HEK293 (cell line): ENCODE data around the gene NPEPL1.
"Not testable (repeated sequence)": the region's sequence is repeated elsewhere in the genome, so short reads cannot be mapped to it uniquely, and the experiment has no call there.

Experiments used
- CTCF ChIA-PET: fragments of 350-600 bp; formaldehyde crosslinking; extraction: SDS; loops from one replicate; lab custom pipeline; 2021; ENCODE audit warnings: antibody characterized with exemption; lab: Yijun Ruan, JAX
- POLR2A ChIA-PET: fragments of 300-600 bp; formaldehyde crosslinking; extraction: SDS; loops from one replicate; lab custom pipeline; 2020; ENCODE audit warnings: antibody characterized with exemption, inconsistent platforms; lab: Yijun Ruan, JAX
- H3K27ac ChIP-seq: fragments of 200-500 bp; sonication (Bioruptor generic); 2 replicates; pipeline ENCODE4 v1.5.1; 2014; ENCODE audit warnings: low read depth, low read length, control low read depth, inconsistent platforms; ENCODE audit errors: extremely low read depth
- H3K36me3 ChIP-seq, 2 experiments: fragments of 200-500 bp in 1 of 2; sonication (Bioruptor generic) in 1 of 2; 1 replicate in 1 of 2; 2 replicates in 1 of 2; pipeline ENCODE4 v1.5.1; 2014 to 2017; ENCODE audit warnings: inconsistent platforms in 2 of 2, low read length in 2 of 2; ENCODE audit not compliant: control insufficient read depth in 2 of 2, insufficient read depth in 1 of 2
- H3K4me1 ChIP-seq: fragments of 200-500 bp; sonication (Bioruptor generic); 2 replicates; pipeline ENCODE4 v1.5.1; 2014; ENCODE audit warnings: mild to moderate bottlenecking, low read length, inconsistent platforms; ENCODE audit not compliant: control insufficient read depth, insufficient read depth
- H3K4me3 ChIP-seq: 2 replicates; pipeline ENCODE4 v1.5.1; 2011; ENCODE audit warnings: low read depth, mild to moderate bottlenecking, control low read depth, low read length, moderate library complexity
- H3K9me3 ChIP-seq: fragments of 200-500 bp; sonication (Bioruptor generic); 2 replicates; pipeline ENCODE4 v1.5.1; 2014; ENCODE audit warnings: low read depth, low read length, inconsistent platforms; ENCODE audit not compliant: control insufficient read depth, insufficient read depth
- BCL11A ChIP-seq: fragments of 450-650 bp; formaldehyde crosslinking; IDR thresholded peaks from 2 replicates; pipeline ENCODE4 v1.5.1; 2016; ENCODE audit warnings: low read depth, missing biosample characterization, missing genetic modification characterization
- MYNN ChIP-seq: fragments of 450-650 bp; formaldehyde crosslinking; IDR thresholded peaks from 2 replicates; pipeline ENCODE4 v1.5.1; 2016; ENCODE audit warnings: missing biosample characterization, missing genetic modification characterization, borderline replicate concordance
- RBAK ChIP-seq: fragments of 450-650 bp; formaldehyde crosslinking; IDR thresholded peaks from 2 replicates; pipeline ENCODE4 v1.5.1; 2016; ENCODE audit warnings: missing biosample characterization, missing genetic modification characterization
- SCRT1 ChIP-seq: fragments of 450-650 bp; formaldehyde crosslinking; IDR thresholded peaks from 2 replicates; pipeline ENCODE4 v1.5.1; 2016; ENCODE audit warnings: missing biosample characterization, missing genetic modification characterization, borderline replicate concordance
- SCRT2 ChIP-seq: fragments of 450-650 bp; formaldehyde crosslinking; IDR thresholded peaks from 2 replicates; pipeline ENCODE4 v1.5.1; 2016; ENCODE audit warnings: missing biosample characterization, missing genetic modification characterization
- ZBTB1 ChIP-seq: fragments of 450-650 bp; formaldehyde crosslinking; IDR thresholded peaks from 2 replicates; pipeline ENCODE4 v1.5.1; 2016; ENCODE audit warnings: missing biosample characterization, missing genetic modification characterization
- ZNF138 ChIP-seq: fragments of 450-650 bp; formaldehyde crosslinking; IDR thresholded peaks from 2 replicates; pipeline ENCODE4 v1.5.1; 2016; ENCODE audit warnings: missing biosample characterization, missing genetic modification characterization, borderline replicate concordance
- ZNF16 ChIP-seq: fragments of 450-650 bp; formaldehyde crosslinking; IDR thresholded peaks from 2 replicates; pipeline ENCODE4 v1.5.1; 2016; ENCODE audit warnings: low read depth, missing biosample characterization, missing genetic modification characterization
- ZNF24 ChIP-seq: fragments of 450-650 bp; formaldehyde crosslinking; IDR thresholded peaks from 2 replicates; pipeline ENCODE4 v1.5.1; 2016; ENCODE audit warnings: missing biosample characterization, missing genetic modification characterization
- ZNF248 ChIP-seq: fragments of 450-650 bp; formaldehyde crosslinking; IDR thresholded peaks from 2 replicates; pipeline ENCODE4 v1.5.1; 2017; ENCODE audit warnings: missing biosample characterization, missing genetic modification characterization
- ZNF350 ChIP-seq: fragments of 450-650 bp; formaldehyde crosslinking; IDR thresholded peaks from 2 replicates; pipeline ENCODE4 v1.5.0; 2017; ENCODE audit warnings: missing biosample characterization, mild to moderate bottlenecking, missing genetic modification characterization
- ZNF514 ChIP-seq: fragments of 450-650 bp; formaldehyde crosslinking; IDR thresholded peaks from 2 replicates; pipeline ENCODE4 v1.5.1; 2016; ENCODE audit warnings: missing biosample characterization, missing genetic modification characterization
- ZNF624 ChIP-seq: fragments of 450-650 bp; formaldehyde crosslinking; IDR thresholded peaks from 2 replicates; pipeline ENCODE4 v1.5.1; 2017; ENCODE audit warnings: missing biosample characterization, missing genetic modification characterization
- ZNF664 ChIP-seq: fragments of 450-650 bp; formaldehyde crosslinking; IDR thresholded peaks from 2 replicates; pipeline ENCODE4 v1.5.1; 2016; ENCODE audit warnings: missing biosample characterization, missing genetic modification characterization
- ZXDB ChIP-seq: fragments of 450-650 bp; formaldehyde crosslinking; IDR thresholded peaks from 2 replicates; pipeline ENCODE4 v1.5.1; 2016; ENCODE audit warnings: missing biosample characterization, missing genetic modification characterization
- TF ChIP-seq, protein P1 (sequence below): fragments of 450-650 bp; formaldehyde crosslinking; IDR thresholded peaks from 2 replicates; pipeline ENCODE4 v1.5.1; 2016; ENCODE audit warnings: missing biosample characterization, missing genetic modification characterization
- TF ChIP-seq, protein P2 (sequence below): fragments of 450-650 bp; formaldehyde crosslinking; IDR thresholded peaks from 2 replicates; pipeline ENCODE4 v1.5.1; 2016; ENCODE audit warnings: missing biosample characterization, missing genetic modification characterization
- TF ChIP-seq, protein P3 (sequence below): fragments of 450-650 bp; formaldehyde crosslinking; IDR thresholded peaks from 2 replicates; pipeline ENCODE4 v1.5.1; 2016; ENCODE audit warnings: missing biosample characterization, missing genetic modification characterization

The NPEPL1 gene

DNA sequence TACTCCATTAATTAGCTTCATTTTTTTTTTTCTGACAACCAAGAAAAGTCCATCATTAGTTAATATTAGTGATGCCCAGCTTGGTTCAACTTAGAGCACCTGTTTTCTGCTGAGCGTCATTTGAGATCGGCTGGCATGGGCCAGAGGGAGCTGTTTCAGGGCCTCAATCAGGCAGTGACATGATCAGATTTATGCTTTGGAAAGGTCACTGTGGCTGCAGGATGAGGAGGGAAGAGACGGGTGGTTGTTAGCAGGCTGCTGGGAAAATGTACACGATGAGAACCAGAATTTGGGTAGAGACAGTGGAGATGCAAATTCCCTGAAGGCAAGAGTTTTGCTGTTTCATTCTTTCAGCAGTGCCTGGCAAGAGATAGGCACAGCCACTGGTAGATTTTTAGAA is 45.9 kb upstream of the NPEPL1 start:
- H3K9me3 ChIP-seq = no peaks in the 10 kb centered on the region
- POLR2A ChIA-PET = no interaction called here
- no peak overlapping the region for H3K4me3 ChIP-seq
- H3K27ac ChIP-seq = no peak overlapping the region
- H3K36me3 ChIP-seq = no peaks in the 10 kb centered on the region
- H3K4me1 ChIP-seq = no peaks in the 10 kb centered on the region; the same call in 1 of the 2 replicates
- TF ChIP-seq ZNF624 (tag by site-specific recombination) (no peak), BCL11A (tag by site-specific recombination) (no peak)
- CTCF ChIA-PET = interaction anchor here (1.1 kb wide), 1 partner anchor 412 kb away, joined by 6 read pairs; no protein-coding TSS in a partner anchor

DNA sequence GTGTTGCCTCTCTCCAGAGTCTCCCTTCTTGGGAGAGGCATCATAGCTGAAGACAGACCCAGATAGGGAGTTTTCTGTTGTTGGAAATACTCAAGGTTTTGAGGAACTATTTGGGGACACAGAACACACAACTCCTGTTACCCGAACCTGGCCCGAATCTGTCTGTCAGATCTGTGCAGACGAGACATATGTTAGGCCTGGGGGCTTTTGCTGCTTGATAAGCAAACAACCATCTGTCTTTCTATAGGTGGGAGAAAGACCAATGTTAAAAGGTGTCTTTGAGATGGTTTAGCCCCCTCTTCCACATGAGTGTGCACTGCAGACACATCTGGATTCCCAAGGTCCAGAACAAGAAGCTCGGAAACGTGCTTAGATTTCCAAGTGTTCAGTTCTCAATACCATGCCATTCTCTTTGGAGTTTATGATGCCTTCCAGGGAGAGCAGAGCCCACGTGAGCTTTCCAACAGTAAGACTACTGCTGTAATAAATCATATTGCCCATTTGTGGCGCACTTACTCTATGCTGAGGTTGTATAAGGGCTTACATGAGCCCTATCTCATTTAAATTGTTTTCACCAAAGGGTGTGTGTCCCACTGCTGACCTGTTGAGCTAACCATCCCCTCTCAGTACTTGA is 45.3 kb upstream of the NPEPL1 start:
- H3K4me1 ChIP-seq = no peaks in the 10 kb centered on the region; the same call in 1 of the 2 replicates
- ChIA-PET POLR2A (no interaction called here), CTCF (interaction anchor here (0.7 to 1.2 kb wide), 4 partner anchors 8 to 413 kb away, joined by 3 to 6 read pairs (median 5); no protein-coding TSS in a partner anchor)
- H3K4me3 ChIP-seq = no peak overlapping the region
- no peaks in the 10 kb centered on the region for H3K36me3 ChIP-seq
- H3K27ac ChIP-seq = no peak overlapping the region
- no peak for TF ChIP-seq RBAK (tag by site-specific recombination)
- no peak for TF ChIP-seq ZXDB (tag by site-specific recombination)
- TF ChIP-seq ZNF664 = peak; percentile 83
- TF ChIP-seq, protein P1, sequence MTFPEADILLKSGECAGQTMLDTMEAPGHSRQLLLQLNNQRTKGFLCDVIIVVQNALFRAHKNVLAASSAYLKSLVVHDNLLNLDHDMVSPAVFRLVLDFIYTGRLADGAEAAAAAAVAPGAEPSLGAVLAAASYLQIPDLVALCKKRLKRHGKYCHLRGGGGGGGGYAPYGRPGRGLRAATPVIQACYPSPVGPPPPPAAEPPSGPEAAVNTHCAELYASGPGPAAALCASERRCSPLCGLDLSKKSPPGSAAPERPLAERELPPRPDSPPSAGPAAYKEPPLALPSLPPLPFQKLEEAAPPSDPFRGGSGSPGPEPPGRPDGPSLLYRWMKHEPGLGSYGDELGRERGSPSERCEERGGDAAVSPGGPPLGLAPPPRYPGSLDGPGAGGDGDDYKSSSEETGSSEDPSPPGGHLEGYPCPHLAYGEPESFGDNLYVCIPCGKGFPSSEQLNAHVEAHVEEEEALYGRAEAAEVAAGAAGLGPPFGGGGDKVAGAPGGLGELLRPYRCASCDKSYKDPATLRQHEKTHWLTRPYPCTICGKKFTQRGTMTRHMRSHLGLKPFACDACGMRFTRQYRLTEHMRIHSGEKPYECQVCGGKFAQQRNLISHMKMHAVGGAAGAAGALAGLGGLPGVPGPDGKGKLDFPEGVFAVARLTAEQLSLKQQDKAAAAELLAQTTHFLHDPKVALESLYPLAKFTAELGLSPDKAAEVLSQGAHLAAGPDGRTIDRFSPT (tag by site-specific recombination) = no peak
- no peak for TF ChIP-seq ZNF16 (tag by site-specific recombination)
- TF ChIP-seq MYNN (tag by site-specific recombination) = no peak
- TF ChIP-seq SCRT2 (tag by site-specific recombination) = peak; percentile 48; the same call in 1 of the 2 replicates
- H3K9me3 ChIP-seq = no peaks in the 10 kb centered on the region

DNA sequence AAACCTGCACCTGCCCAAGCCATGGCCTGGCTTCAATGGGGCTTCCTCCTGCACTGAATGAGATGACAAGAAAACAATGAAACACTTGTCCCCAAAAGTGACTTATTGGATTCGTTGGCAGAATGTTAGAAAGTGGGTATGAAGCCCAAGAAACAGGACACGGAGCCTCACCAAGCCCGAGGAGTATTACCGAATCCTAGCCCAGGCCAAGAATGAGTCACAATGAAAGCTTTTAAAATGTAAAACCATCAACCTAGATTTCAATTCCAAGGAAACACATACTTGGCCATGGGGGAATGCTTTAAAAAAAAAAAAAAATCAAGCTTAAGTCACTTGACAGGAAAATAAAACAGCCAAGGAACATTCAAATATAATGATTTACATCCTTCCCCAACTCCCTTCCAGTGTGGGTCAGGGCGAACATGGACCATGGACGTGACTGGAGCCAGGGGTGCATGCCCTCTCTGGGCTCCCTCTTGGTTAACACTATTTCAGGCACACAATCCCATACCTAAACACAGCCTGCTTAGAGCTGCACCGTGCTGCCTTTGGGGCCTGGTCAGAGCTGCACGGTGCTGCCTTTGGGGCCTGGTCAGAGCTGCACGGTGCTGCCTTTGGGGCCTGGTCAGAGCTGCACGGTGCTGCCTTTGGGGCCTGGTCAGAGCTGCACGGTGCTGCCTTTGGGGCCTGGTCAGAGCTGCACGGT is 44.7 kb upstream of the NPEPL1 start:
- ChIA-PET POLR2A (interaction anchor here (0.6 kb wide), 1 partner anchor 182 kb away, joined by 3 read pairs; no protein-coding TSS in a partner anchor), CTCF (interaction anchor here (0.6 to 1.3 kb wide), 6 partner anchors 9 to 394 kb away, joined by 3 to 6 read pairs (median 4); no protein-coding TSS in a partner anchor)
- Histone ChIP-seq H3K27ac (no peak overlapping the region), H3K9me3 (no peaks in the 10 kb centered on the region), H3K4me1 (no peaks in the 10 kb centered on the region; the same call in 1 of the 2 replicates), H3K4me3 (no peak overlapping the region), H3K36me3 (no peaks in the 10 kb centered on the region)
- TF ChIP-seq ZNF24 = no peak
- no peak for TF ChIP-seq ZNF514 (tag by site-specific recombination)
- no peak for TF ChIP-seq SCRT1 (tag by site-specific recombination)
- no peak for TF ChIP-seq ZNF248 (tag by site-specific recombination)
- TF ChIP-seq ZNF350 (tag by site-specific recombination) = no peak
- TF ChIP-seq ZBTB1 (tag by site-specific recombination) = no peak
- TF ChIP-seq, protein P2, sequence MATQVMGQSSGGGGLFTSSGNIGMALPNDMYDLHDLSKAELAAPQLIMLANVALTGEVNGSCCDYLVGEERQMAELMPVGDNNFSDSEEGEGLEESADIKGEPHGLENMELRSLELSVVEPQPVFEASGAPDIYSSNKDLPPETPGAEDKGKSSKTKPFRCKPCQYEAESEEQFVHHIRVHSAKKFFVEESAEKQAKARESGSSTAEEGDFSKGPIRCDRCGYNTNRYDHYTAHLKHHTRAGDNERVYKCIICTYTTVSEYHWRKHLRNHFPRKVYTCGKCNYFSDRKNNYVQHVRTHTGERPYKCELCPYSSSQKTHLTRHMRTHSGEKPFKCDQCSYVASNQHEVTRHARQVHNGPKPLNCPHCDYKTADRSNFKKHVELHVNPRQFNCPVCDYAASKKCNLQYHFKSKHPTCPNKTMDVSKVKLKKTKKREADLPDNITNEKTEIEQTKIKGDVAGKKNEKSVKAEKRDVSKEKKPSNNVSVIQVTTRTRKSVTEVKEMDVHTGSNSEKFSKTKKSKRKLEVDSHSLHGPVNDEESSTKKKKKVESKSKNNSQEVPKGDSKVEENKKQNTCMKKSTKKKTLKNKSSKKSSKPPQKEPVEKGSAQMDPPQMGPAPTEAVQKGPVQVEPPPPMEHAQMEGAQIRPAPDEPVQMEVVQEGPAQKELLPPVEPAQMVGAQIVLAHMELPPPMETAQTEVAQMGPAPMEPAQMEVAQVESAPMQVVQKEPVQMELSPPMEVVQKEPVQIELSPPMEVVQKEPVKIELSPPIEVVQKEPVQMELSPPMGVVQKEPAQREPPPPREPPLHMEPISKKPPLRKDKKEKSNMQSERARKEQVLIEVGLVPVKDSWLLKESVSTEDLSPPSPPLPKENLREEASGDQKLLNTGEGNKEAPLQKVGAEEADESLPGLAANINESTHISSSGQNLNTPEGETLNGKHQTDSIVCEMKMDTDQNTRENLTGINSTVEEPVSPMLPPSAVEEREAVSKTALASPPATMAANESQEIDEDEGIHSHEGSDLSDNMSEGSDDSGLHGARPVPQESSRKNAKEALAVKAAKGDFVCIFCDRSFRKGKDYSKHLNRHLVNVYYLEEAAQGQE (tag by site-specific recombination) = no peak
- TF ChIP-seq, protein P3, sequence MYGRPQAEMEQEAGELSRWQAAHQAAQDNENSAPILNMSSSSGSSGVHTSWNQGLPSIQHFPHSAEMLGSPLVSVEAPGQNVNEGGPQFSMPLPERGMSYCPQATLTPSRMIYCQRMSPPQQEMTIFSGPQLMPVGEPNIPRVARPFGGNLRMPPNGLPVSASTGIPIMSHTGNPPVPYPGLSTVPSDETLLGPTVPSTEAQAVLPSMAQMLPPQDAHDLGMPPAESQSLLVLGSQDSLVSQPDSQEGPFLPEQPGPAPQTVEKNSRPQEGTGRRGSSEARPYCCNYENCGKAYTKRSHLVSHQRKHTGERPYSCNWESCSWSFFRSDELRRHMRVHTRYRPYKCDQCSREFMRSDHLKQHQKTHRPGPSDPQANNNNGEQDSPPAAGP (tag by site-specific recombination) = no peak
- no peak for TF ChIP-seq ZNF138

DNA sequence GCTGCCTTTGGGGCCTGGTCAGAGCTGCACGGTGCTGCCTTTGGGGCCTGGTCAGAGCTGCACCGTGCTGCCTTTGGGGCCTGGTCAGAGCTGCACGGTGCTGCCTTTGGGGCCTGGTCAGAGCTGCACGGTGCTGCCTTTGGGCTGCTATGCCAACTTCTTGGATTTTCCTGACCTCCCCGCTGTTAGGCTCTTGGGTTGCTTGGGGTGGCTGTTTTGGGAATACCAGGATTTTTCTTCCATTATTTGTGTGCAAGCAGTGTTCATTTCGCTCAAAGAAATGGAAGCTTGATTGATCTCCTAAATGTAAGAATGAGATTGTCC is 44.1 kb upstream of the NPEPL1 start:
- ChIA-PET POLR2A (interaction anchor here (0.6 kb wide), 1 partner anchor 181 kb away, joined by 3 read pairs; no protein-coding TSS in a partner anchor), CTCF (interaction anchor here (0.6 to 1.3 kb wide), 4 partner anchors 21 to 394 kb away, joined by 3 to 6 read pairs (median 4); no protein-coding TSS in a partner anchor)
- not testable (repeated sequence) for H3K4me1 ChIP-seq, H3K36me3 ChIP-seq, H3K27ac ChIP-seq, H3K4me3 ChIP-seq, H3K9me3 ChIP-seq
